Measurements from ENCODE around the gene ARRB2. TPM values are rescaled to one million over a fixed set of nuclear protein-coding genes. Genes with fewer than 3 reads are reported as not detected.

Gene ARRB2
- 10 to 100 TPM; 11.8 to 14.1 TPM for total RNA-seq
- polyA plus RNA-seq: 10 to 100 TPM; 13.7 to 16.5 TPM

- WGBS: under 1% methylated on average over 67 of the region's 67 CpGs
- Histone ChIP-seq H3K9ac (ENCODE audit: low read depth in 1 of 2, low read length in 2 of 2) (peak within 1 kb of the TSS; percentile 49 to 82), H3K9me3 (ENCODE audit: control insufficient read depth in 4 of 4, low read length in 3 of 4) (no peaks in the 10 kb centered on the region), H3K36me3 (ENCODE audit: control insufficient read depth in 4 of 4, insufficient read depth in 3 of 4, low read depth in 1 of 4, low read length in 3 of 4) (no peaks in the 10 kb centered on the region), H3K27me3 (ENCODE audit: control insufficient read depth in 4 of 4, insufficient read depth in 4 of 4, low read length in 3 of 4) (no peaks in the 10 kb centered on the region), H3K27ac (ENCODE audit: low read depth in 1 of 2, low read length in 2 of 2) (peak within 1 kb of the TSS; percentile 89 to 95), H3K4me3 (ENCODE audit: low read depth in 1 of 3, low read length in 3 of 3) (peak within 1 kb of the TSS; percentile 18 to 70 (median 66)), H3K4me1 (ENCODE audit: control insufficient read depth in 4 of 4, insufficient read depth in 4 of 4, low read length in 3 of 4) (peaks cover 15 to 37% (median 27%) of the 10 kb centered on the region in 4 donors)
- DNase-seq (ENCODE audit: low spot score): peak; percentile 94
- TF ChIP-seq RXRA (IDR thresholded peaks at IDR 0.05) (peak in 1 of 2 donors; percentile 48), FOXA1 (IDR thresholded peaks at IDR 0.05) (no peak), SP1 (IDR thresholded peaks at IDR 0.05) (peak; percentile 77), NR2F2 (IDR thresholded peaks at IDR 0.05) (peak; percentile 11), EGR1 (IDR thresholded peaks at IDR 0.05; ENCODE audit: low read depth in 2 of 2) (peak in 1 of 2 donors; percentile 26), FOXA2 (IDR thresholded peaks at IDR 0.05) (no peak), GABPA (IDR thresholded peaks at IDR 0.05 in 1 of 2, conservative IDR thresholded peaks at IDR 0.05 in 1 of 2) (peak in 1 of 2 donors; percentile 41), MAX (IDR thresholded peaks at IDR 0.05) (peak; percentile 78), CTCF (IDR thresholded peaks at IDR 0.05; ENCODE audit: low read depth, low read length, missing input control) (peak; percentile 67), TAF1 (conservative IDR thresholded peaks at IDR 0.05) (no peak), HNF4G (IDR thresholded peaks at IDR 0.05) (no peak), JUND (IDR thresholded peaks at IDR 0.05) (no peak), ATF3 (IDR thresholded peaks at IDR 0.05) (no peak), YY1 (IDR thresholded peaks at IDR 0.05) (peak; percentile 56), RAD21 (IDR thresholded peaks at IDR 0.05) (peak; percentile 92), HNF4A (conservative IDR thresholded peaks at IDR 0.05) (no peak)
- TF ChIP-seq, protein P1, sequence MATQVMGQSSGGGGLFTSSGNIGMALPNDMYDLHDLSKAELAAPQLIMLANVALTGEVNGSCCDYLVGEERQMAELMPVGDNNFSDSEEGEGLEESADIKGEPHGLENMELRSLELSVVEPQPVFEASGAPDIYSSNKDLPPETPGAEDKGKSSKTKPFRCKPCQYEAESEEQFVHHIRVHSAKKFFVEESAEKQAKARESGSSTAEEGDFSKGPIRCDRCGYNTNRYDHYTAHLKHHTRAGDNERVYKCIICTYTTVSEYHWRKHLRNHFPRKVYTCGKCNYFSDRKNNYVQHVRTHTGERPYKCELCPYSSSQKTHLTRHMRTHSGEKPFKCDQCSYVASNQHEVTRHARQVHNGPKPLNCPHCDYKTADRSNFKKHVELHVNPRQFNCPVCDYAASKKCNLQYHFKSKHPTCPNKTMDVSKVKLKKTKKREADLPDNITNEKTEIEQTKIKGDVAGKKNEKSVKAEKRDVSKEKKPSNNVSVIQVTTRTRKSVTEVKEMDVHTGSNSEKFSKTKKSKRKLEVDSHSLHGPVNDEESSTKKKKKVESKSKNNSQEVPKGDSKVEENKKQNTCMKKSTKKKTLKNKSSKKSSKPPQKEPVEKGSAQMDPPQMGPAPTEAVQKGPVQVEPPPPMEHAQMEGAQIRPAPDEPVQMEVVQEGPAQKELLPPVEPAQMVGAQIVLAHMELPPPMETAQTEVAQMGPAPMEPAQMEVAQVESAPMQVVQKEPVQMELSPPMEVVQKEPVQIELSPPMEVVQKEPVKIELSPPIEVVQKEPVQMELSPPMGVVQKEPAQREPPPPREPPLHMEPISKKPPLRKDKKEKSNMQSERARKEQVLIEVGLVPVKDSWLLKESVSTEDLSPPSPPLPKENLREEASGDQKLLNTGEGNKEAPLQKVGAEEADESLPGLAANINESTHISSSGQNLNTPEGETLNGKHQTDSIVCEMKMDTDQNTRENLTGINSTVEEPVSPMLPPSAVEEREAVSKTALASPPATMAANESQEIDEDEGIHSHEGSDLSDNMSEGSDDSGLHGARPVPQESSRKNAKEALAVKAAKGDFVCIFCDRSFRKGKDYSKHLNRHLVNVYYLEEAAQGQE (IDR thresholded peaks at IDR 0.05): no peak
- TF ChIP-seq, protein P2, sequence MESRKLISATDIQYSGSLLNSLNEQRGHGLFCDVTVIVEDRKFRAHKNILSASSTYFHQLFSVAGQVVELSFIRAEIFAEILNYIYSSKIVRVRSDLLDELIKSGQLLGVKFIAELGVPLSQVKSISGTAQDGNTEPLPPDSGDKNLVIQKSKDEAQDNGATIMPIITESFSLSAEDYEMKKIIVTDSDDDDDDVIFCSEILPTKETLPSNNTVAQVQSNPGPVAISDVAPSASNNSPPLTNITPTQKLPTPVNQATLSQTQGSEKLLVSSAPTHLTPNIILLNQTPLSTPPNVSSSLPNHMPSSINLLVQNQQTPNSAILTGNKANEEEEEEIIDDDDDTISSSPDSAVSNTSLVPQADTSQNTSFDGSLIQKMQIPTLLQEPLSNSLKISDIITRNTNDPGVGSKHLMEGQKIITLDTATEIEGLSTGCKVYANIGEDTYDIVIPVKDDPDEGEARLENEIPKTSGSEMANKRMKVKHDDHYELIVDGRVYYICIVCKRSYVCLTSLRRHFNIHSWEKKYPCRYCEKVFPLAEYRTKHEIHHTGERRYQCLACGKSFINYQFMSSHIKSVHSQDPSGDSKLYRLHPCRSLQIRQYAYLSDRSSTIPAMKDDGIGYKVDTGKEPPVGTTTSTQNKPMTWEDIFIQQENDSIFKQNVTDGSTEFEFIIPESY (IDR thresholded peaks at IDR 0.05): no peak
Measured at GRCh38 chr17:4709794-4710692, at the start of gene ARRB2. ARRB2 (plus strand) TSS chr17:4710632; CDS start chr17:4710722, 90 bp downstream.
